IMR-90 (cell line): ENCODE results near the gene PTPRG. TPM values are rescaled to one million over a fixed set of nuclear protein-coding genes. Genes with fewer than 3 reads are reported as not detected.

Experiments
- ATAC-seq: fragments of 200-7000 bp; cut with Tn5 transposase; 2 replicates; pipeline ENCODE4 v1.9.1; 2020; ENCODE audit warnings: low read depth, mild to moderate bottlenecking, moderate library complexity
- BruUV-seq: library from RNA; stranded (reverse); fragments of 400-500 nt; replicated peaks from 2 replicates; lab custom pipeline; 2021; lab: Mats Ljungman, UMichigan
- CTCF ChIA-PET: fragments of 300-600 bp; formaldehyde crosslinking; extraction: SDS; loops from one replicate; lab custom pipeline; 2021; ENCODE audit warnings: antibody characterized with exemption; lab: Yijun Ruan, JAX
- POLR2A ChIA-PET: fragments of 300-600 bp; sonication (Branson Sonifier 250); formaldehyde crosslinking; loops from one replicate; lab custom pipeline; 2022; ENCODE audit warnings: antibody characterized with exemption; ENCODE audit not compliant: unreplicated experiment; lab: Charles Lee
- DNase-seq: peaks from one replicate; pipeline ENCODE4 v3.0.0; 2013
- H2AFZ ChIP-seq: replicated peaks from 2 replicates; pipeline ENCODE3; 2013; ENCODE audit warnings: low read length, mild to moderate bottlenecking; ENCODE audit not compliant: poor library complexity
- H2AK5ac ChIP-seq: 2 replicates; pipeline ENCODE4 v1.6.1; 2013; ENCODE audit warnings: low read depth, low read length, inconsistent platforms
- H2AK9ac ChIP-seq: replicated peaks from 2 replicates; pipeline ENCODE3; 2013; ENCODE audit warnings: mild to moderate bottlenecking, low read depth, low read length, moderate library complexity; ENCODE audit not compliant: poor library complexity
- H2BK120ac ChIP-seq: 2 replicates; pipeline ENCODE4 v1.6.1; 2013; ENCODE audit warnings: low read depth, low read length, inconsistent platforms
- H2BK15ac ChIP-seq: 3 replicates; pipeline ENCODE4 v1.6.1; 2013; ENCODE audit warnings: low read depth, low read length, inconsistent platforms
- H2BK20ac ChIP-seq: 2 replicates; pipeline ENCODE4 v1.6.1; 2013; ENCODE audit warnings: low read depth, mild to moderate bottlenecking, inconsistent platforms, low read length, moderate library complexity
- H2BK5ac ChIP-seq: 2 replicates; pipeline ENCODE4 v1.6.1; 2013; ENCODE audit warnings: mild to moderate bottlenecking, low read depth, low read length, inconsistent platforms; ENCODE audit not compliant: poor library complexity, severe bottlenecking
- H3K14ac ChIP-seq: replicated peaks from 2 replicates; pipeline ENCODE4 v1.6.1; 2013; ENCODE audit warnings: low read depth, low read length, inconsistent platforms
- H3K18ac ChIP-seq: 2 replicates; pipeline ENCODE4 v1.6.1; 2013; ENCODE audit warnings: low read depth, low read length, control low read depth
- H3K23ac ChIP-seq: 2 replicates; pipeline ENCODE4 v1.6.1; 2013; ENCODE audit warnings: low read depth, low read length, inconsistent platforms
- H3K27ac ChIP-seq: 2 replicates; pipeline ENCODE4 v1.5.1; 2013; ENCODE audit warnings: mild to moderate bottlenecking, control low read depth, low read length; ENCODE audit not compliant: insufficient read depth
- H3K27me3 ChIP-seq: 2 replicates; pipeline ENCODE4 v1.6.1; 2013; ENCODE audit warnings: low read length; ENCODE audit not compliant: control insufficient read depth, insufficient read depth
- H3K36me3 ChIP-seq: 2 replicates; pipeline ENCODE4 v1.6.1; 2013; ENCODE audit warnings: low read length, mixed read lengths; ENCODE audit not compliant: control insufficient read depth, insufficient read depth
- H3K4ac ChIP-seq: 2 replicates; pipeline ENCODE4 v1.6.1; 2013; ENCODE audit warnings: low read depth, low read length, inconsistent platforms
- H3K4me1 ChIP-seq: 2 replicates; pipeline ENCODE4 v1.6.1; 2013; ENCODE audit warnings: low read length, mixed read lengths; ENCODE audit not compliant: control insufficient read depth, insufficient read depth
- H3K4me2 ChIP-seq: 2 replicates; pipeline ENCODE4 v1.6.1; 2013; ENCODE audit warnings: low read depth, mild to moderate bottlenecking, control low read depth, low read length, moderate library complexity
- H3K4me3 ChIP-seq: 2 replicates; pipeline ENCODE4 v1.5.1; 2013; ENCODE audit warnings: low read depth, mild to moderate bottlenecking, control low read depth, low read length, moderate library complexity; ENCODE audit not compliant: insufficient read depth
- H3K56ac ChIP-seq: 2 replicates; pipeline ENCODE4 v1.6.1; 2013; ENCODE audit warnings: low read length, inconsistent platforms; ENCODE audit not compliant: insufficient read depth; ENCODE audit errors: extremely low read depth
- H3K79me1 ChIP-seq, 2 experiments: 2 replicates each; pipeline ENCODE4 v1.6.1; 2013; ENCODE audit warnings: low read length in 2 of 2, inconsistent platforms in 1 of 2, low read depth in 1 of 2
- H3K9ac ChIP-seq: 2 replicates; pipeline ENCODE4 v1.6.1; 2013; ENCODE audit warnings: low read depth, low read length, control low read depth
- H3K9me1 ChIP-seq: 2 replicates; pipeline ENCODE4 v1.6.1; 2013; ENCODE audit warnings: low read length, inconsistent platforms; ENCODE audit not compliant: insufficient read depth
- H3K9me3 ChIP-seq: 2 replicates; pipeline ENCODE4 v1.6.1; 2013; ENCODE audit warnings: low read length; ENCODE audit not compliant: control insufficient read depth, insufficient read depth
- H4K20me1 ChIP-seq: 2 replicates; pipeline ENCODE4 v1.6.1; 2013; ENCODE audit warnings: low read length, inconsistent platforms; ENCODE audit not compliant: insufficient read depth
- H4K5ac ChIP-seq: 2 replicates; pipeline ENCODE4 v1.6.1; 2013; ENCODE audit warnings: mild to moderate bottlenecking, low read depth, low read length, control low read depth
- H4K8ac ChIP-seq, 2 experiments: 2 replicates each; pipeline ENCODE4 v1.6.1; 2013; ENCODE audit warnings: low read depth in 2 of 2, low read length in 2 of 2, control low read depth in 1 of 2, inconsistent platforms in 1 of 2
- H4K91ac ChIP-seq: 2 replicates; pipeline ENCODE4 v1.6.1; 2013; ENCODE audit warnings: low read depth, low read length, inconsistent platforms; ENCODE audit not compliant: insufficient read depth
- FOS ChIP-seq: fragments of 150-350 bp; IDR thresholded peaks from 2 replicates; pipeline ENCODE4 v1.6.1; 2016; ENCODE audit warnings: low read depth, low read length
- MAZ ChIP-seq: IDR thresholded peaks from 2 replicates; pipeline ENCODE4 v1.6.1; 2012; ENCODE audit warnings: low read depth, mild to moderate bottlenecking, low read length, improper control_type of control experiment, moderate library complexity, borderline replicate concordance
- MXI1 ChIP-seq: IDR thresholded peaks from 2 replicates; pipeline ENCODE4 v1.6.1; 2012; ENCODE audit warnings: low read depth, mild to moderate bottlenecking, low read length, moderate library complexity, borderline replicate concordance
- POLR2A ChIP-seq: IDR thresholded peaks from 2 replicates; pipeline ENCODE4 v1.6.1; 2012; ENCODE audit warnings: mild to moderate bottlenecking, low read depth, low read length
- RAD21 ChIP-seq: IDR thresholded peaks from 2 replicates; pipeline ENCODE4 v1.6.1; 2012; ENCODE audit warnings: low read length, improper control_type of control experiment
- RCOR1 ChIP-seq: IDR thresholded peaks from 2 replicates; pipeline ENCODE4 v1.6.1; 2012; ENCODE audit warnings: mild to moderate bottlenecking, low read length, improper control_type of control experiment; ENCODE audit not compliant: insufficient replicate concordance
- SMC3 ChIP-seq: fragments of 150-350 bp; IDR thresholded peaks from 2 replicates; pipeline ENCODE4 v1.6.1; 2016; ENCODE audit warnings: low read depth, mild to moderate bottlenecking, antibody characterized with exemption, low read length, moderate library complexity
- WGBS, 2 experiments: methylation state at CpG; one replicate each; pipeline versions ENCODE4 v1.1.5 to v1.1.7; 2013; ENCODE audit warnings: missing lambda C conversion rate in 2 of 2; ENCODE audit not compliant: insufficient read length in 1 of 2; ENCODE audit errors: extremely low coverage in 2 of 2; 5-methylcytosine and 5-hydroxymethylcytosine counted together
- dilution Hi-C: fragments of 300-500 bp; cut with HindIII; formaldehyde crosslinking; loops from one replicate; pipeline ENCODE4 v1.14.3; 2018; ENCODE audit warnings: low sequenced_read_pairs; ENCODE audit not compliant: unreplicated experiment
- in situ Hi-C: fragments of 300-500 bp; cut with MboI; formaldehyde crosslinking; loops from 3 replicates; pipeline ENCODE4 v1.14.3; 2019; ENCODE audit warnings: low sequenced_read_pairs, inconsistent platforms, mixed read lengths
- intact Hi-C: fragments of 100-400 bp; cut with micrococcal nuclease; formaldehyde crosslinking; loops from 2 replicates; pipeline ENCODE4 v1.10.0; 2022
- polyA plus RNA-seq, 3 experiments: library from polyadenylated mRNA; depleted of rRNA; stranded (reverse); fragments of >200 nt; gene quantifications; 2 replicates each; pipeline ENCODE4 v1.2.3, GENCODE V29; 2012; ENCODE audit warnings: low replicate concordance in 1 of 3
- total RNA-seq: library from RNA; depleted of rRNA; stranded (reverse); fragments of >200 nt; gene quantifications from 2 replicates; pipeline ENCODE4 v1.2.3, GENCODE V29; 2012
- TF ChIP-seq, protein P1 (sequence below): conservative IDR thresholded peaks from 2 replicates; pipeline ENCODE4 v1.5.1; 2012; ENCODE audit warnings: mild to moderate bottlenecking, low read depth, low read length, improper control_type of control experiment
- TF ChIP-seq, protein P2 (sequence below): fragments of 150-350 bp; IDR thresholded peaks from 2 replicates; pipeline ENCODE4 v1.6.1; 2016; ENCODE audit warnings: low read depth, mild to moderate bottlenecking, low read length, moderate library complexity, borderline replicate concordance

Gene PTPRG
- total and polyA plus RNA-seq, 2 of the 4 experiments (the other 2 are of a cell fraction), result 7.7 to 31.0 TPM

DNA sequence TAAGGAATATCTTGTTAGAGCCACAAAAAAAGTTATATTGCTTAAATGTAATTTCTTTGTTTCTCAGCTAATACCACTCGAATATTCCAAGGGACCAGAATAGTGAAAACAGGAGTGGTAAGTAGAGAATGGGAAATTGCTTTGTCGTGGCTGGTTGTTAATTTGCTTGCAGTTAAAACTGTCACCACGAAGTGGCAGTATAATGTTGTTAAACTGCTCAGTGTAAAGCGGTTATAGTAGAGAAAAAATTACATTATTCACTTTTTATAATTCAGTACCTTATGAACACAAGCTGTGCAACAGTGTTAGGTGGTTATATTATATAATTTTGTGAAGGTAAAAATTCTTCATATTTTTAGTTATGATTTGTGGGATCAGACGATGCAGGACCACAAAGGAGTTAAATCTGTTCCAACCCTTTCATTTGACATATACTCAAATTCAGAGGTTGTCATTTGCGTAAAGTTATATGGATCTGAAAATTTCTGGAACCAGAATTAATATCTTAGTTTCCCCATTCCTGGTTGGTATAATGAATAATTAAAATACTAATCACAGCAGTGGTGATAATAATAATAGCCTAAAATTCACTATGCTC lies 640.2 kb downstream of the PTPRG start:
- Histone ChIP-seq H3K27me3 (no peaks in the 10 kb centered on the region), H3K23ac (no peak overlapping the region), H3K9me3 (no peaks in the 10 kb centered on the region), H2AK5ac (no peak overlapping the region), H3K9ac (no peak overlapping the region), H3K4me3 (no peak overlapping the region), H3K9me1 (no peaks in the 10 kb centered on the region), H2AFZ (no peak overlapping the region), H4K20me1 (no peaks in the 10 kb centered on the region), H2AK9ac (no peak overlapping the region), H3K14ac (no peak overlapping the region), H2BK120ac (no peak overlapping the region), H3K56ac (no peak overlapping the region), H4K5ac (no peak overlapping the region), H2BK20ac (no peak overlapping the region), H3K79me1 (no peaks in the 10 kb centered on the region), H3K27ac (no peak overlapping the region), H4K91ac (no peak overlapping the region), H3K4me1 (no peaks in the 10 kb centered on the region), H3K4ac (no peak overlapping the region), H3K18ac (no peak overlapping the region), H2BK5ac (no peak overlapping the region), H2BK15ac (no peak overlapping the region), H3K36me3 (peaks cover 10% of the 10 kb centered on the region), H3K4me2 (no peak overlapping the region), H4K8ac (no peak overlapping the region)
- intact Hi-C loops, result loop anchor here (1.0 to 5.0 kb wide), 3 partner anchors 117 to 359 kb away; no protein-coding TSS in a partner anchor
- POLR2A ChIA-PET, result no interaction called here
- CTCF ChIA-PET, result interaction anchor here (0.6 to 1.6 kb wide), 6 partner anchors 8 to 608 kb away, joined by 3 to 4 read pairs (median 3); no protein-coding TSS in a partner anchor
- ATAC-seq (peak; percentile 94), DNase-seq (peak; percentile 51)
- in situ Hi-C loops, result loop anchor here (10.0 to 25.0 kb wide), 2 partner anchors 353 to 1036 kb away; no protein-coding TSS in a partner anchor
- TF ChIP-seq SMC3 (peak; percentile 37; the same call in 1 of the 2 replicates), RCOR1 (no peak), MAZ (no peak), FOS (no peak), MXI1 (no peak), POLR2A (no peak), RAD21 (peak; percentile 52)
- TF ChIP-seq, protein P1, sequence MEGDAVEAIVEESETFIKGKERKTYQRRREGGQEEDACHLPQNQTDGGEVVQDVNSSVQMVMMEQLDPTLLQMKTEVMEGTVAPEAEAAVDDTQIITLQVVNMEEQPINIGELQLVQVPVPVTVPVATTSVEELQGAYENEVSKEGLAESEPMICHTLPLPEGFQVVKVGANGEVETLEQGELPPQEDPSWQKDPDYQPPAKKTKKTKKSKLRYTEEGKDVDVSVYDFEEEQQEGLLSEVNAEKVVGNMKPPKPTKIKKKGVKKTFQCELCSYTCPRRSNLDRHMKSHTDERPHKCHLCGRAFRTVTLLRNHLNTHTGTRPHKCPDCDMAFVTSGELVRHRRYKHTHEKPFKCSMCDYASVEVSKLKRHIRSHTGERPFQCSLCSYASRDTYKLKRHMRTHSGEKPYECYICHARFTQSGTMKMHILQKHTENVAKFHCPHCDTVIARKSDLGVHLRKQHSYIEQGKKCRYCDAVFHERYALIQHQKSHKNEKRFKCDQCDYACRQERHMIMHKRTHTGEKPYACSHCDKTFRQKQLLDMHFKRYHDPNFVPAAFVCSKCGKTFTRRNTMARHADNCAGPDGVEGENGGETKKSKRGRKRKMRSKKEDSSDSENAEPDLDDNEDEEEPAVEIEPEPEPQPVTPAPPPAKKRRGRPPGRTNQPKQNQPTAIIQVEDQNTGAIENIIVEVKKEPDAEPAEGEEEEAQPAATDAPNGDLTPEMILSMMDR, result peak; percentile 60
- TF ChIP-seq, protein P2, sequence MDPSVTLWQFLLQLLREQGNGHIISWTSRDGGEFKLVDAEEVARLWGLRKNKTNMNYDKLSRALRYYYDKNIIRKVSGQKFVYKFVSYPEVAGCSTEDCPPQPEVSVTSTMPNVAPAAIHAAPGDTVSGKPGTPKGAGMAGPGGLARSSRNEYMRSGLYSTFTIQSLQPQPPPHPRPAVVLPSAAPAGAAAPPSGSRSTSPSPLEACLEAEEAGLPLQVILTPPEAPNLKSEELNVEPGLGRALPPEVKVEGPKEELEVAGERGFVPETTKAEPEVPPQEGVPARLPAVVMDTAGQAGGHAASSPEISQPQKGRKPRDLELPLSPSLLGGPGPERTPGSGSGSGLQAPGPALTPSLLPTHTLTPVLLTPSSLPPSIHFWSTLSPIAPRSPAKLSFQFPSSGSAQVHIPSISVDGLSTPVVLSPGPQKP, result no peak
- BruUV-seq, result no TSS peak
- dilution Hi-C loops, result no loop called here
- no CpG with 5 or more reads among the region's 6 CpGs for WGBS, 2 experiments
